ENCODE results near the gene CFAP77.
A peak's percentile ranks its signal among the peaks of the same experiment; 100 is the strongest.

Gene CFAP77

GRCh38 chr9:132457504-132458236 is 47.7 kb downstream of the CFAP77 start:
- no peak for DNase-seq

GRCh38 chr9:132458432-132458831 is 48.4 kb downstream of the CFAP77 start:
- no peak for DNase-seq

- DNase-seq: no peak
These were observed 49.6 kb downstream of the CFAP77 start for GRCh38 chr9:132459661-132460060.

DNA sequence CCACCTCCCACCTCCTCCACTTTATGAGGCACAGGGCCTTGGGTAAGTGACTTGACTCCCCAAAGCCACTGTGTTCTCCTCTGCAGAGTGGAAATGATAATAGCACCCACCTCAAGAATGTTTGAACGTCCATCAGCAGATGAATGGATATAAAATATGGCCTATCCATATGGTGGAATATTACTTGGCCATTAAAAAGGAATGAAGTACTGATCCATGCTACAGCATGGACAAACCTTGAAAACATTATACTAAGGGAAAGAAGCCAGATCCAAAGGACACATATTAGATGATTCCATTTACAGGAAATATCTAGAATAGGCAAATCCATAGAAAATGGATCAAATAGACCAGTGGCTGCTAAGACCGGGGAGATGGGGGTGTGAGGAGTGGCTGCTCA is 50.2 kb downstream of the CFAP77 start:
- no peak for DNase-seq

DNA sequence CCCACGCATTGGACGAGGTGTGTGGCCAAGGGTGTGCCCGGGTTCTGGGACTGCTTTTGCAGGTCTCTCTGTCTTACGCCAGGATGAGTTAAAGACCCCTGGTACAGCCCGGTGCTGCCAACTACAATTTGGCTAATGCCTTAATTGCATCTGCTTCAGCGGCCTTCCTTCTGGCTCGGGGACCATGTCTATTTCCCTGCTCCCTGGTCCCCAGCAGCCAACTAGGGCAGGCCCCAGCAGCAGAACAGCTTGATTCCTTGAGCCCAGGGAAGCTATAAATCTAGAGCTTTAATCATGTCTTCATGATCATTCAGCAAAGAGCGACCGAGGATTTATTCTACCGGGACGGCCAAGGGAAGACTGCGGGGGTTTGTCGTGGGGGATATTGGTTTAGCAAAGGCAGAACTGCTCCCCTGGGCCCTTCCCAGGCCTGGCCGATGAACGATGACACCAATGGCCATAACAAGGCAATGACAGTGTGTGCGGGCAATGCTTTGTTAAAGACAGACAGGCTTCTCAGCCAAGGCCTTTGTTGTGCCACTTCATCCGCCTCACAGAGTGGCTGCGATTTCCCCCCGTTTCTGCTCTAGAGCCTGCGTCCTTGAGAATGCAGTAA is 51.4 kb downstream of the CFAP77 start:
- no peak for DNase-seq

DNA sequence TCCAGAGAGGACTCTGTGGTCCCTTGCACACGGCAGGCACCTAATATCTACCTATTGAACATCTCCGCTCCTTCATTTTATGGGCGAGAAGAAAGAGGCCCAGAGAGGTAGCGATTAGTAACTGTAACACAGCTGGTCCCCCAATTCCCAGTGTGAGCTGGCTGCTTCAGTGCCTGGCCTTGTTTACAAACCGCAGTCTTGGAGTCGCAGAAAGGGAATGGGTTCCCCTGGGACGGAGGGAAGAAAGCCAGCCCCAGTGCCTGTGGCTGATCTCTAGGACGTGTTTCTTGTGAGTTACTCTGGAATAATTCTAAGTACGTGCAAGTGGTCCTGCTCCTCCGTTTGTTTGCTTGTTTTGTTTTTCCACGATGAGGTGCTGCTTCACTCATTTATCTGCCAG is 52.0 kb downstream of the CFAP77 start:
- no peak for DNase-seq

GRCh38 chr9:132464547-132464946 is 54.5 kb downstream of the CFAP77 start:
- DNase-seq: no peak

DNA sequence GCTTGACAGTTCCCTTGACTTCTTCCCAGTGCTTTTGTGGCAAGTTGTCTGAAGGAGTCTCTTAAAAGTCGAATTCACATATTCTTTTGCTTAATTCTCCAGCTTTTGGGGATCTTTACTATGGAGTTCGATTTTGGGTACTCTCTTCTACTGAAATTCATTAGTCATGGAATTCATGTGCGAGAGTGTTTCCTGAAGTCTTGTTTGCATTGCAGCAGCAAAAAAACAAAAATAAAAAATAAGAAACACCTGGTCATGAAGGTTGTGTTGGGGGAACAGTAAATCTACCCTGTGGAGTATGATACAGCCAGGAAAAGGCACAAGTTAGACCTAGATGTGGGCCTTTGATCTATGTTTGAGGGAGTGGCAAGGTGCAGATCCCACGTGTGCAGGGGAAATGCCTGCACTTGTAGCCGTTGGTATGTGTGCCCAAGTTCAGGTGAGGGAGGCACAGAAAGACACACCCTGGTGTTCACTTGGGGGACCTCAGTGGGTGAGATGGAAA is 55.2 kb downstream of the CFAP77 start:
- DNase-seq: no peak

DNA sequence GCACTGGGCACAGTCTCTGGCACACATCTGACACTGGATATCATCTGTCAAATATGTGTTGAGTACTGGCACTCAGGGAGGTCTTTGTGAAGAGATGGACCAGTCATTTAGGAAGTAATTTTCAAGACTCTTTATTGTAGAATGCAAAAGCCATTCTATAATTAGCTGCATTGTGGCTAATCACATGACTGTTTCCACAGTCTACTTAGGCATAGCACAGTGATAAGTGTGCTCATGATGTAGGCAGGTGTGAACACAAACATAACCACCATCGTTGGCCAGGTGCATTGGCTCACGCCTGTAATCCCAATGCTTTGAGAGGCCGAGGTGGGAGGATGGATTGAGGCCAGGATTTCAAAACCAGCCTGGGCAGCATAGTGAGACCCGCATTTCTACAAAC is 62.2 kb downstream of the CFAP77 start:
- no peak for DNase-seq

GRCh38 chr9:132472599-132472998 is 62.6 kb downstream of the CFAP77 start:
- no peak for DNase-seq

DNA sequence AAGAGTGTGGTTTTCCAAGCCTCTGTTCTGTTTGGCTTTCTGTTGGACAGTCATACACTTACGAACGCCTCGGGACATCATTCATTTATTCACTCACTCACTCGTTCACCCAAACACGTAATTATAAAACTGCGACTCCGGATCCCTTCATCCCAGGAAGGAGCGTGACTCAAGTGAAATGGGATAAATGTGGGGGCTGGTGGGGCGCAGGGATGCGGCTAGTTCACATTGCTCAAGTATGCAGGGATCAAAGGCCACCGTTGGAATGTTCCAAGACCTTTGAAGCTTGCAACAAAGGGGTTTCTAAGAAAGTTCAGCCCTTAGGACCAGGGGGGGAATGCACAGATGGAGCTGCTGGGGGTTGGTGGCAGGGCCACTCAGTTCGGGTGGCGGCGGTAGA is 64.2 kb downstream of the CFAP77 start:
- DNase-seq: no peak

DNA sequence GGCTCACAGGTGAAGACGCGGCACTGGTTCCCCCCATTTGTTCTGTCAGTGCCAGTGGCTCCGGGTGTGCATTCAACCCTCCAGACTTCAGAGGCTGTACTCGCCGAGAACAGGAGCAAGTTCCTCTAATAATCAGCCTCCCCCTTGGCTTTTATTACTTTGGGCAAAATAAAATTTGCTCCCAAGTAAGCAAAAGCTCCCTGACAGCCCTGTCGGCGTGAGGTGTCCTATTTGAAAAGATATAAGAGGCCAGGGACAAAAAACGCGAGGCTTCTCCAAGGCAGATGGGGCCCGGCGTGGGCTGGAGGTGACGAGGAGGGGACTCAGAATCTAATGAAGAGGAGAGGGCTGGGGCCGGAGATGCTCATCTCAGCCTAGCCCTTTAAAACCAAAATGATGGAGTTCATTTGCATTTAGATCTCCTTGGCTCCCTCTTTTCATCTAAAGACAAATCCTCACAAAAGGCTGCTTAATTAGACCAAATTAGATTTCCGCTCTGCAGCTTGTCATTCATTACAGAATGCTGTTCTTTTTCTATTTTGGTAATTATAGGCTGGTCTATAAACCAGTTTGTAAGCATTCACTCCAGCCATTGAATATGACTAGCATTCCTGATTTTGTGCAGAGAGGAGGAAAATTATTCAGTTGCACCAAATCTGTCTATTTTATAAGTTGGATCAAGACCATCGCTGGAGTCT is 68.5 kb downstream of the CFAP77 start:
- DNase-seq: no peak

DNA sequence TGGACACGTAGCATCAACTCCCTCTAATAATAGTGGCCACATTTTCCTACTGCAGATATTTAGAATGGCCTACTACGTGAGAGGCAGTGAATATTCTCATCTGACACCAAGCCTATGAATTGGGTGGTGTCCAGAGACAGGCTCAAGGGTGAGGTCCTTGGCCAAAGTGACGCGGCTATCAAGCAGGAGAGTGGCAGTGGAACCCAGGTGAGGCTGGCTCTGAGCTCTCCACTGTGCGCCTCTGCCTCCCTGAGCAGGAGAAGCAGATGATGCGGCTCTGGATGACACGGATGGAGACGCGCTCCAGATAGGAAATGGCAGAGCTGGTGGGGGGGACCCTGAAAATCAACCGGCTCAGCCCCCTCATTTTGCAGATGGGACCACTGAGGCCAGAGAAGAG is 69.7 kb downstream of the CFAP77 start:
- no peak for DNase-seq

GRCh38 chr9:132481053-132481849 is 71.2 kb downstream of the CFAP77 start:
- DNase-seq: no peak

GRCh38 chr9:132482196-132482813 is 72.3 kb downstream of the CFAP77 start:
- DNase-seq: no peak

GRCh38 chr9:132485393-132485792 is 75.4 kb downstream of the CFAP77 start:
- no peak for DNase-seq

DNA sequence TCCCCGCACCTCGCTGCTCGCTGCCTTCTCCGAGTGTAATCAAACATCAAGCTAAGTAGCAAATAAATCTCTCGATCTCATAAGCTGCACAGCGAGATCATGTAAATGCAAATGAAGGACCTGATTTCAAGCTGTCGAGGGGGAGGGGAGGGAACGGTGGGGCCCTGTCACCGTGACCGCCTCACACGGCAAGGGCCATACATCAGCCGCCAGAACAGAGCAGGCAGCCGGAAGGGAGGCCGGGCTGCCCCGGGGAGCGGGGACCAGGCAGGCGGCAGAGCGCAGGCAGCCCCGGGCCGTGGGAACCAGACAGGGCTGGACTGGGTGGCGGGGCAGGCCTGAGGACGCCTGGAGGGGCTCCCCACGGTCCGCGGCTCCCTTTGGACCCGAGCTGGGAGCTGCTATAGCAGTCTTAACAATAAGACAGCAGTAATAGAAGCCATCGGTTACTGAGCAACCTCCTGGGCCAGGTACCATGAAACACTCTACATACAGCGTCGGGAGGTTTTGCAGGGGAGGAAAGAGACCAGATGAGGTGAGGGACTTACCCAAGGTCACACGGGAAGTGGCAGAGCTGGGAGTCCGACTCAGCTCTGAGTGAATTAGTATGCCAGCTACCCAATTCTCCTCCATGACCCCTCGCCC is 76.8 kb downstream of the CFAP77 start:
- DNase-seq: peak; percentile 55 to 67

- no peak for DNase-seq
These were observed 77.4 kb downstream of the CFAP77 start for GRCh38 chr9:132487351-132487791.

DNA sequence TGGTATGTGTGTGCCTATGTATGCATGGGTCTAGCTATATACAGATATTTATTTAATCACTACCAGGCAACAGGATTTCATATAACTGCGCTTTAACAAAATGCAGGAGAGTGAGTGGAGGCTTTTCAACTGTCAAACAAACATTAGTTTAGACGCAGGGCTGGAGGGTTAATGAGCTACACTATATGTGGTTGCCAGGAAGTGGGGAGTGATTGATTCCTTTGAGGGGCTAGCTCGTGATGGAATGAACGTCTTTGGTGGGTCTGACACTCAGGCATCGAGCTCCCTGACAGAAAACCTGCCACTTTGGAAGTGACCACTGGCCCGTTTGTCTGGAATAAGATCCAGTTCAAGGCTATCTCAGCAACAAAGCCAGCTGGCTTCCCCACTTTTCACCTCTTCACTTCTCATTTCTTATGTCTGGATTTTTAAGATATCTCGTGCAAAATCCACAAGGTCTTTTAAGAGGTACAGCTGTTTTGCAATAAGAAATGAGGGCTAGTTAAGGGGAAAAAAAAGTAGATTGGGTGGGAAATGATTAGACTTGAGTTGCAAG is 78.0 kb downstream of the CFAP77 start:
- no peak for DNase-seq

DNA sequence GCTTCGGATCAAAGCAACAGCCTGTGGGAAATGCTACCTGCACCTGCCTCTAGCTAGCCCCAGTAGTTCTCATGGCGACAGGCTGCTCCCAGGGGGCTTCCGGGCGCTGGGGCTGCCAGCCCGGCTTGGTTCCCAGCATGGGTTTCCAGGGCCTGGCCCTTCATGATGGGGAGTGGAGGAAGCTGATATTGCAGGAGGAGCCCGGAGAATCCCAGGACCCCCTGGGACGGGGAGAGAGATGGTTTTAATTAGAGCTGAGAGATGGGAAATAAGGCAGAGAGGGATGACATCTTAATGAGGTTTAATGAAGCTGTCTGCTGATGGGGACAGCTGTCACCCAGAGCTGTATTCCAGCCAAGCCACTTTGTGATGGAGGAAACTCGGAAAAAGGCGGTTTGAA is 78.6 kb downstream of the CFAP77 start:
- DNase-seq: no peak

- DNase-seq: no peak
These were observed 79.5 kb downstream of the CFAP77 start for GRCh38 chr9:132489536-132489935.

DNA sequence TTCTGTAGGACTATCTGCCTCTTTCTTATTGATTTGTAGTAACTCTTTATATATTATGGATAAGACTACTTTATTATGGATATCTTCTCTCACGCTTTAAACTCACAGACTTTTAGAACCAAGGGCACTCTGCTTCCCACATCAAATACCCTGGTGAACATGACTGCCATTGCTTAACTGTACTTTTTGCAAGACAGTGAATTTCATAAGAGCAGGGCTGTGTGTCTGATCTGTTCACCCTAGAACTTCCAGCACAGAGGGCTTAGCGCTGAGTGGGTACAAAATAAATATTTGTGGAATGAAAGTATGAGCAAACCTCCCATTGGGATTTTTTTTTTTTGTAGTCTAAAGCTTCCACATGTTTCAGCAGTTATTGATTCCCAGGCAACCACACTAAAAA is 84.8 kb downstream of the CFAP77 start:
- no peak for DNase-seq
